HG02870 (cell line): Measurements from ENCODE around the gene AMZ1.
"Not testable (repeated sequence)": the region's sequence is repeated elsewhere in the genome, so short reads cannot be mapped to it uniquely, and the experiment has no call there.

Experiments
- ATAC-seq: cut with Tn5 transposase; IDR thresholded peaks from one replicate; pipeline ENCODE4 v1.9.1; 2021; ENCODE audit warnings: mild to moderate bottlenecking, moderate library complexity; ENCODE audit not compliant: unreplicated experiment

Gene AMZ1

GRCh38 chr7:2709553-2710285 lies 21.7 kb downstream of the AMZ1 start:
- ATAC-seq: peak; percentile 73

GRCh38 chr7:2710286-2710655 lies 22.3 kb downstream of the AMZ1 start:
- ATAC-seq: peak; percentile 67

- no peak for ATAC-seq
Observed at GRCh38 chr7:2710901-2711551, 23.0 kb downstream of the AMZ1 start.

GRCh38 chr7:2711895-2712675 lies 24.1 kb downstream of the AMZ1 start:
- ATAC-seq: no peak

GRCh38 chr7:2713370-2713769 lies 25.4 kb downstream of the AMZ1 start:
- ATAC-seq: no peak

GRCh38 chr7:2713978-2714377 lies 26.0 kb downstream of the AMZ1 start:
- no peak for ATAC-seq

- no peak for ATAC-seq
Observed at GRCh38 chr7:2714636-2715035, 26.6 kb downstream of the AMZ1 start.

GRCh38 chr7:2715341-2716231 lies 27.6 kb downstream of the AMZ1 start:
- ATAC-seq: no peak

GRCh38 chr7:2716488-2716887 lies 28.5 kb downstream of the AMZ1 start:
- no peak for ATAC-seq

GRCh38 chr7:2716906-2717292 lies 28.9 kb downstream of the AMZ1 start:
- ATAC-seq: no peak

GRCh38 chr7:2717293-2718261 lies 29.6 kb downstream of the AMZ1 start:
- ATAC-seq: no peak

GRCh38 chr7:2718296-2718965 lies 30.4 kb downstream of the AMZ1 start:
- ATAC-seq: no peak

- no peak for ATAC-seq
Observed at GRCh38 chr7:2719007-2719406, 31.0 kb downstream of the AMZ1 start.

GRCh38 chr7:2720024-2720423 lies 32.0 kb downstream of the AMZ1 start:
- no peak for ATAC-seq

- no peak for ATAC-seq
Observed at GRCh38 chr7:2721842-2722241, 33.8 kb downstream of the AMZ1 start.

- ATAC-seq: no peak
Observed at GRCh38 chr7:2722591-2722990, 34.6 kb downstream of the AMZ1 start.

- ATAC-seq: no peak
Observed at GRCh38 chr7:2723138-2723850, 35.3 kb downstream of the AMZ1 start.

GRCh38 chr7:2724036-2724435 lies 36.0 kb downstream of the AMZ1 start:
- ATAC-seq: not testable (repeated sequence)
